Upper lobe of left lung (tissue), 6 donors: ENCODE data around the gene GYG1. TPM values are rescaled to one million over a fixed set of nuclear protein-coding genes. Genes with fewer than 3 reads are reported as not detected.
A peak's percentile ranks its signal among the peaks of the same experiment; 100 is the strongest.

Experiments
- ATAC-seq, 2 donors: fragments of 200-7000 bp; cut with Tn5 transposase; one replicate each; pipeline ENCODE4 v1.9.1; 2022; ENCODE audit warnings: mild to moderate bottlenecking in 2 of 2, moderate library complexity in 2 of 2; ENCODE audit not compliant: low FRiP score in 2 of 2
- DNase-seq, 2 donors: peaks; one replicate each; pipeline ENCODE4 v3.0.0-alpha.2; 2019 to 2020
- H3K27ac ChIP-seq, 4 donors: fragments of 200-600 bp; sonication (generic); one replicate each; pipeline ENCODE4 v1.5.1; 2016 to 2019
- H3K27me3 ChIP-seq, 4 donors: fragments of 200-600 bp; sonication (generic); one replicate each; pipeline ENCODE4 v1.5.1; 2017 to 2019
- H3K36me3 ChIP-seq, 4 donors: fragments of 200-600 bp; sonication (generic); one replicate each; pipeline ENCODE4 v1.5.1; 2016 to 2019
- H3K4me1 ChIP-seq, 4 donors: fragments of 200-600 bp; sonication (generic); one replicate each; pipeline ENCODE4 v1.5.1; 2018 to 2019
- H3K4me3 ChIP-seq, 4 donors: fragments of 200-600 bp; sonication (generic); one replicate each; pipeline ENCODE4 v1.5.1; 2017 to 2019; ENCODE audit warnings: mild to moderate bottlenecking in 2 of 4, moderate library complexity in 1 of 4
- H3K9me3 ChIP-seq, 4 donors: fragments of 200-600 bp; sonication (generic); one replicate each; pipeline ENCODE4 v1.5.1; 2018 to 2019
- CTCF ChIP-seq, 6 experiments: fragments of 450-650 bp in 4 of 6; fragments of 200-600 bp in 2 of 6; sonication (generic) in 2 of 6; IDR thresholded peaks; one replicate each; pipeline ENCODE4 v1.5.1; 2016 to 2019; ENCODE audit warnings: antibody characterized with exemption in 6 of 6
- EP300 ChIP-seq, 4 donors: sonication (generic); formaldehyde crosslinking; IDR thresholded peaks; one replicate each; pipeline ENCODE4 v1.5.1; 2017; ENCODE audit warnings: antibody characterized with exemption in 4 of 4, control low read depth in 2 of 4
- POLR2A ChIP-seq, 4 donors: fragments of 450-650 bp; IDR thresholded peaks; one replicate each; pipeline ENCODE4 v1.5.1; 2016 to 2017; ENCODE audit warnings: antibody characterized with exemption in 4 of 4, mild to moderate bottlenecking in 2 of 4
- POLR2AphosphoS5 ChIP-seq, 2 donors: sonication (generic); formaldehyde crosslinking; IDR thresholded peaks; one replicate each; pipeline ENCODE4 v1.5.1; 2017; ENCODE audit warnings: antibody characterized with exemption in 2 of 2
- WGBS, 2 donors: methylation state at CpG; one replicate each; pipeline ENCODE4 v1.1.5; 2017 to 2018; 5-methylcytosine and 5-hydroxymethylcytosine counted together
- total RNA-seq, 6 donors: library from RNA; depleted of rRNA in 4 of 6; stranded (reverse); fragments of >200 nt in 4 of 6; gene quantifications; one replicate each; pipeline versions ENCODE4 v1.1.0 to v1.2.1, GENCODE V29; 2016 to 2021
- donor health status: DM: no; HTN: no; CAD: no; lungs with moderate emphysema.
- donor health status: DM: no; HTN: yes; CAD: no; lungs with severe emphysema.

The GYG1 gene
- total RNA-seq, 6 donors from 2014 or later: 10.5 to 48.6 (median 31.5) TPM

GRCh38 chr3:149004622-149005021 is 13.3 kb downstream of the GYG1 start:
- no peak for TF ChIP-seq POLR2A (IDR thresholded peaks at IDR 0.05)
- no peak for TF ChIP-seq POLR2AphosphoS5 (IDR thresholded peaks at IDR 0.05)
- no peak for TF ChIP-seq CTCF (IDR thresholded peaks at IDR 0.05)
- TF ChIP-seq EP300 (IDR thresholded peaks at IDR 0.05): no peak
- H3K27ac ChIP-seq: no peak overlapping the region
- peaks cover 4 to 53% (median 15%) of the 10 kb centered on the region in 4 donors for H3K36me3 ChIP-seq
- DNase-seq (no peak), ATAC-seq (no peak)
- WGBS, 2 donors: 75% methylated on average over 4 of the region's 4 CpGs
- H3K9me3 ChIP-seq: no peaks in the 10 kb centered on the region
- H3K4me3 ChIP-seq: no peak overlapping the region
- peaks cover 0 to 5% (median 4%) of the 10 kb centered on the region in 4 donors for H3K4me1 ChIP-seq
- no peaks in the 10 kb centered on the region for H3K27me3 ChIP-seq

- ATAC-seq (no peak), DNase-seq (no peak)
- H3K27ac ChIP-seq: no peak overlapping the region
- peaks cover 0 to 4% (median 0%) of the 10 kb centered on the region in 4 donors for H3K4me1 ChIP-seq
- no peak overlapping the region for H3K4me3 ChIP-seq
- H3K27me3 ChIP-seq: no peaks in the 10 kb centered on the region
- 74 to 84% methylated on average over 1 of the region's 1 CpG for whole genome bisulfite sequencing, 2 donors
- H3K36me3 ChIP-seq: peaks cover 4 to 55% (median 23%) of the 10 kb centered on the region in 4 donors
- no peak for TF ChIP-seq EP300 (IDR thresholded peaks at IDR 0.05)
- TF ChIP-seq POLR2AphosphoS5 (IDR thresholded peaks at IDR 0.05): no peak
- TF ChIP-seq POLR2A (IDR thresholded peaks at IDR 0.05): no peak
- H3K9me3 ChIP-seq: no peaks in the 10 kb centered on the region
Observed at GRCh38 chr3:149005416-149005815, 14.1 kb downstream of the GYG1 start.

GRCh38 chr3:149007567-149008257 is 16.4 kb downstream of the GYG1 start:
- peaks cover 9 to 73% (median 39%) of the 10 kb centered on the region in 4 donors for H3K36me3 ChIP-seq
- no peak overlapping the region for H3K4me3 ChIP-seq
- peaks cover 0 to 11% (median 0%) of the 10 kb centered on the region in 4 donors for H3K4me1 ChIP-seq
- H3K27me3 ChIP-seq: no peaks in the 10 kb centered on the region
- no peak for TF ChIP-seq POLR2A (IDR thresholded peaks at IDR 0.05)
- TF ChIP-seq EP300 (IDR thresholded peaks at IDR 0.05): no peak
- TF ChIP-seq CTCF (IDR thresholded peaks at IDR 0.05): no peak
- TF ChIP-seq POLR2AphosphoS5 (IDR thresholded peaks at IDR 0.05): no peak
- no peak for ATAC-seq
- no peak for DNase-seq
- no peaks in the 10 kb centered on the region for H3K9me3 ChIP-seq
- 85 to 91% methylated on average over 7 of the region's 7 CpGs for WGBS, 2 donors
- no peak overlapping the region for H3K27ac ChIP-seq

- ATAC-seq: peak in 1 of 2 donors; percentile 64
- H3K4me3 ChIP-seq: no peak overlapping the region
Observed at GRCh38 chr3:149009732-149010131, 18.4 kb downstream of the GYG1 start.

GRCh38 chr3:149010504-149010951 is 19.2 kb downstream of the GYG1 start:
- ATAC-seq: no peak
- peaks cover 12 to 72% (median 38%) of the 10 kb centered on the region in 4 donors for H3K36me3 ChIP-seq

More at GRCh38 chr3:149009732-149010131, 18.4 kb downstream of the GYG1 start:
- TF ChIP-seq POLR2AphosphoS5 (IDR thresholded peaks at IDR 0.05): peak in 1 of 2 donors; percentile 36
- no peak for TF ChIP-seq EP300 (IDR thresholded peaks at IDR 0.05)
- Histone ChIP-seq H3K9me3 (no peaks in the 10 kb centered on the region), H3K27me3 (no peaks in the 10 kb centered on the region), H3K27ac (no peak overlapping the region), H3K36me3 (peaks cover 12 to 80% (median 38%) of the 10 kb centered on the region in 4 donors), H3K4me1 (peaks cover 0 to 11% (median 0%) of the 10 kb centered on the region in 4 donors)
- 76 to 93% methylated on average over 2 of the region's 2 CpGs for WGBS, 2 donors
- no peak for DNase-seq

GRCh38 chr3:149010966-149011365 is 19.6 kb downstream of the GYG1 start:
- H3K27me3 ChIP-seq: no peaks in the 10 kb centered on the region
- no peaks in the 10 kb centered on the region for H3K9me3 ChIP-seq
- ATAC-seq: no peak
- no peak overlapping the region for H3K27ac ChIP-seq
- no peak for DNase-seq
- peaks cover 0 to 11% (median 0%) of the 10 kb centered on the region in 4 donors for H3K4me1 ChIP-seq
- no peak overlapping the region for H3K4me3 ChIP-seq
- TF ChIP-seq POLR2A (IDR thresholded peaks at IDR 0.05): no peak
- no peak for TF ChIP-seq CTCF (IDR thresholded peaks at IDR 0.05)
- TF ChIP-seq POLR2AphosphoS5 (IDR thresholded peaks at IDR 0.05): no peak
- no peak for TF ChIP-seq EP300 (IDR thresholded peaks at IDR 0.05)
- WGBS, 2 donors: 67 to 78% methylated on average over 2 of the region's 2 CpGs
- peaks cover 12 to 71% (median 38%) of the 10 kb centered on the region in 4 donors for H3K36me3 ChIP-seq

More at GRCh38 chr3:149010504-149010951, 19.2 kb downstream of the GYG1 start:
- WGBS, 2 donors: 79 to 80% methylated on average over 6 of the region's 6 CpGs
- Histone ChIP-seq H3K9me3 (no peaks in the 10 kb centered on the region), H3K27me3 (no peaks in the 10 kb centered on the region), H3K27ac (peak overlapping the region in 1 of 4 donors; percentile 20), H3K4me3 (no peak overlapping the region), H3K4me1 (peaks cover 0 to 11% (median 0%) of the 10 kb centered on the region in 4 donors)
- no peak for TF ChIP-seq POLR2A (IDR thresholded peaks at IDR 0.05)
- no peak for DNase-seq
